Osteoblast (primary cell): ENCODE measurements around the gene PGBD1. TPM values are rescaled to one million over a fixed set of nuclear protein-coding genes. Genes with fewer than 3 reads are reported as not detected.

ENCODE experiments used
- DNase-seq: peaks from one replicate; pipeline ENCODE4 v3.0.0; 2011; ENCODE audit warnings: low spot score, mixed read lengths; ENCODE audit not compliant: insufficient read length; ENCODE audit errors: missing footprints
- H2AFZ ChIP-seq: 2 replicates; pipeline ENCODE4 v1.6.0; 2011; ENCODE audit warnings: mild to moderate bottlenecking, low read length
- H3K27ac ChIP-seq: 2 replicates; pipeline ENCODE4 v1.5.1; 2011; ENCODE audit warnings: mild to moderate bottlenecking, low read depth, low read length, moderate library complexity
- H3K27me3 ChIP-seq: 2 replicates; pipeline ENCODE4 v1.6.0; 2012; ENCODE audit warnings: mild to moderate bottlenecking, control low read depth, inconsistent platforms, low read length, moderate library complexity; ENCODE audit not compliant: insufficient read depth
- H3K36me3 ChIP-seq: 2 replicates; pipeline ENCODE4 v1.5.1; 2011; ENCODE audit warnings: mild to moderate bottlenecking, low read length, control low read depth, moderate library complexity; ENCODE audit not compliant: insufficient read depth
- H3K4me1 ChIP-seq: 2 replicates; pipeline ENCODE4 v1.5.1; 2011; ENCODE audit warnings: mild to moderate bottlenecking, low read length, control low read depth, moderate library complexity; ENCODE audit not compliant: insufficient read depth
- H3K4me2 ChIP-seq: 2 replicates; pipeline ENCODE4 v1.6.0; 2011; ENCODE audit warnings: mild to moderate bottlenecking, low read length; ENCODE audit not compliant: insufficient read depth
- H3K4me3 ChIP-seq: fragments of 200-600 bp; sonication (generic); 3 replicates; pipeline ENCODE4 v1.5.1; 2012; ENCODE audit warnings: mild to moderate bottlenecking, low read length, inconsistent platforms; ENCODE audit not compliant: insufficient read depth
- H3K79me2 ChIP-seq: 2 replicates; pipeline ENCODE4 v1.6.0; 2012; ENCODE audit warnings: mild to moderate bottlenecking, low read length, control low read depth, inconsistent platforms; ENCODE audit not compliant: insufficient read depth
- H3K9me3 ChIP-seq: 2 replicates; pipeline ENCODE4 v1.5.1; 2011; ENCODE audit warnings: low read depth, low read length, control low read depth
- H4K20me1 ChIP-seq: 2 replicates; pipeline ENCODE4 v1.6.0; 2012; ENCODE audit warnings: mild to moderate bottlenecking, low read length, control low read depth; ENCODE audit not compliant: insufficient read depth
- CTCF ChIP-seq: IDR thresholded peaks from 2 replicates; pipeline ENCODE4 v1.5.1; 2011; ENCODE audit warnings: mild to moderate bottlenecking, low read depth, low read length, moderate library complexity; ENCODE audit errors: extremely low read depth
- total RNA-seq: library from RNA; depleted of rRNA; stranded (reverse); fragments of >200 nt; gene quantifications from 2 replicates; pipeline ENCODE4 v1.2.3, GENCODE V29; 2012

Gene PGBD1
- 6.2 and 8.0 TPM in 2 replicates for total RNA-seq

GRCh38 chr6:28281288-28282064 is at the start of gene PGBD1:
TSS of gene PGBD1 (plus strand) at chr6:28281572. CDS start at chr6:28283814, 2,242 bp downstream.
- H3K4me2 ChIP-seq = peak within 1 kb of the TSS; percentile 82
- peak within 1 kb of the TSS; percentile 63 for H3K27ac ChIP-seq

GRCh38 chr6:28232785-28233184 is 48.6 kb upstream of the PGBD1 start:
- no peak for DNase-seq
- peaks cover 53% of the 10 kb centered on the region for H3K36me3 ChIP-seq
- H4K20me1 ChIP-seq = no peaks in the 10 kb centered on the region
- H3K4me3 ChIP-seq = no peak overlapping the region
- no peaks in the 10 kb centered on the region for H3K27me3 ChIP-seq
- H3K4me1 ChIP-seq = no peaks in the 10 kb centered on the region
- no peak overlapping the region for H3K4me2 ChIP-seq
- H3K79me2 ChIP-seq = no peaks in the 10 kb centered on the region
- no peak for TF ChIP-seq CTCF
- H3K27ac ChIP-seq = no peak overlapping the region
- no peak overlapping the region for H2AFZ ChIP-seq
- peaks cover 10% of the 10 kb centered on the region for H3K9me3 ChIP-seq

More at GRCh38 chr6:28281288-28282064, at the start of gene PGBD1:
- peak within 1 kb of the TSS; percentile 99 for H2AFZ ChIP-seq
- no peaks in the 10 kb centered on the region for H3K9me3 ChIP-seq
- DNase-seq = peak; percentile 92
- no peak for TF ChIP-seq CTCF
- H3K27me3 ChIP-seq = no peaks in the 10 kb centered on the region
- peaks cover 34% of the 10 kb centered on the region for H3K36me3 ChIP-seq
- no peaks in the 10 kb centered on the region for H4K20me1 ChIP-seq
- peaks cover 13% of the 10 kb centered on the region for H3K4me1 ChIP-seq
- peak within 1 kb of the TSS; percentile 90 for H3K4me3 ChIP-seq
- H3K79me2 ChIP-seq = peaks cover 12% of the 10 kb centered on the region

GRCh38 chr6:28235912-28236452 is 45.4 kb upstream of the PGBD1 start:
- peaks cover 27% of the 10 kb centered on the region for H3K36me3 ChIP-seq
- no peak overlapping the region for H3K27ac ChIP-seq
- H3K4me3 ChIP-seq = no peak overlapping the region
- no peak for DNase-seq
- no peak for TF ChIP-seq CTCF
- H3K79me2 ChIP-seq = no peaks in the 10 kb centered on the region
- H2AFZ ChIP-seq = no peak overlapping the region
- H3K9me3 ChIP-seq = peaks cover 10% of the 10 kb centered on the region
- no peaks in the 10 kb centered on the region for H3K4me1 ChIP-seq
- no peaks in the 10 kb centered on the region for H3K27me3 ChIP-seq
- no peaks in the 10 kb centered on the region for H4K20me1 ChIP-seq
- no peak overlapping the region for H3K4me2 ChIP-seq

GRCh38 chr6:28239636-28240035 is 41.7 kb upstream of the PGBD1 start:
- H3K79me2 ChIP-seq = no peaks in the 10 kb centered on the region
- no peaks in the 10 kb centered on the region for H3K9me3 ChIP-seq
- H3K4me1 ChIP-seq = no peaks in the 10 kb centered on the region
- H3K27ac ChIP-seq = no peak overlapping the region
- DNase-seq = no peak
- no peak for TF ChIP-seq CTCF
- H3K36me3 ChIP-seq = peaks cover 10% of the 10 kb centered on the region
- H4K20me1 ChIP-seq = no peaks in the 10 kb centered on the region
- H3K27me3 ChIP-seq = no peaks in the 10 kb centered on the region
- no peak overlapping the region for H3K4me3 ChIP-seq
- H2AFZ ChIP-seq = no peak overlapping the region
- H3K4me2 ChIP-seq = no peak overlapping the region
